ENCODE measurements around the gene HEBP2.

The HEBP2 gene

GRCh38 chr6:138382498-138383265, 21.3 kb upstream of the HEBP2 start:
- no peak for TF ChIP-seq CTCF (IDR thresholded peaks at IDR 0.05; ENCODE audit: borderline replicate concordance, control extremely low read depth, extremely low read depth, insufficient read depth, missing control alignments)
- in situ Hi-C loops (cut with MboI; ENCODE audit: low sequenced_read_pairs, unreplicated experiment): no loop called here
- DNase-seq (ENCODE audit: low spot score): no peak

- DNase-seq (ENCODE audit: low spot score): no peak
- in situ Hi-C loops (cut with MboI; ENCODE audit: low sequenced_read_pairs, unreplicated experiment): no loop called here
- no peak for TF ChIP-seq CTCF (IDR thresholded peaks at IDR 0.05; ENCODE audit: borderline replicate concordance, control extremely low read depth, extremely low read depth, insufficient read depth, missing control alignments)
These were observed 20.2 kb upstream of the HEBP2 start for GRCh38 chr6:138383776-138384175.

- in situ Hi-C loops (cut with MboI; ENCODE audit: low sequenced_read_pairs, unreplicated experiment): no loop called here
- no peak for TF ChIP-seq CTCF (IDR thresholded peaks at IDR 0.05; ENCODE audit: borderline replicate concordance, control extremely low read depth, extremely low read depth, insufficient read depth, missing control alignments)
- DNase-seq (ENCODE audit: low spot score): no peak
These were observed 17.1 kb upstream of the HEBP2 start for GRCh38 chr6:138386897-138387296.

- in situ Hi-C loops (cut with MboI; ENCODE audit: low sequenced_read_pairs, unreplicated experiment): no loop called here
- TF ChIP-seq CTCF (IDR thresholded peaks at IDR 0.05; ENCODE audit: borderline replicate concordance, control extremely low read depth, extremely low read depth, insufficient read depth, missing control alignments): no peak
- no peak for DNase-seq (ENCODE audit: low spot score)
These were observed 16.2 kb upstream of the HEBP2 start for GRCh38 chr6:138387577-138388368.

GRCh38 chr6:138389551-138389950, 14.5 kb upstream of the HEBP2 start:
- no peak for TF ChIP-seq CTCF (IDR thresholded peaks at IDR 0.05; ENCODE audit: borderline replicate concordance, control extremely low read depth, extremely low read depth, insufficient read depth, missing control alignments)
- in situ Hi-C loops (cut with MboI; ENCODE audit: low sequenced_read_pairs, unreplicated experiment): no loop called here
- no peak for DNase-seq (ENCODE audit: low spot score)

GRCh38 chr6:138393871-138394783, 9.9 kb upstream of the HEBP2 start:
- DNase-seq (ENCODE audit: low spot score): no peak
- no peak for TF ChIP-seq CTCF (IDR thresholded peaks at IDR 0.05; ENCODE audit: borderline replicate concordance, control extremely low read depth, extremely low read depth, insufficient read depth, missing control alignments)
- in situ Hi-C loops (cut with MboI; ENCODE audit: low sequenced_read_pairs, unreplicated experiment): no loop called here

Data from GM13976 (cell line).